A673 (cell line): ENCODE results near the gene FAM210B.

ENCODE experiments used
- CTCF ChIP-seq: fragments of 300-800, 200-600 bp; sonication (generic); conservative IDR thresholded peaks from 2 replicates; pipeline ENCODE4 v1.5.1; 2017; ENCODE audit warnings: low read depth, mild to moderate bottlenecking, antibody characterized with exemption, low read length, moderate library complexity, mixed read lengths
- EZH2 ChIP-seq: fragments of 200-600 bp; sonication (generic); IDR thresholded peaks from 2 replicates; pipeline ENCODE4 v1.6.1; 2017; ENCODE audit warnings: borderline replicate concordance, low read depth, mild to moderate bottlenecking, mixed read lengths, antibody characterized with exemption, low read length; ENCODE audit not compliant: poor library complexity, severe bottlenecking

- TF ChIP-seq CTCF: no peak
- no peak for TF ChIP-seq EZH2
Measured at GRCh38 chr20:56391596-56392131, 32.9 kb downstream of the FAM210B start.
